HFF-Myc (cell line): ENCODE measurements around the gene ABLIM3.

ENCODE experiments used
- DNase-seq: peaks from one replicate; pipeline ENCODE4 v3.0.0-alpha.2; 2011; ENCODE audit warnings: low read depth; ENCODE audit errors: extremely low read depth
- H3K4me3 ChIP-seq: replicated peaks from 2 replicates; pipeline ENCODE4 v1.5.1; 2011; ENCODE audit warnings: low read depth, mild to moderate bottlenecking, control low read depth, low read length
- CTCF ChIP-seq: IDR thresholded peaks from 2 replicates; pipeline ENCODE4 v1.5.1; 2012; ENCODE audit warnings: mild to moderate bottlenecking, low read depth, low read length, control low read depth; ENCODE audit errors: missing control alignments

ABLIM3 gene

GRCh38 chr5:149154650-149155049, 13.4 kb downstream of the ABLIM3 start:
- no peak for DNase-seq
- no peak overlapping the region for H3K4me3 ChIP-seq
- no peak for TF ChIP-seq CTCF

- DNase-seq, result no peak
- no peak for TF ChIP-seq CTCF
- H3K4me3 ChIP-seq, result no peak overlapping the region
Measured at GRCh38 chr5:149156435-149157083, 15.3 kb downstream of the ABLIM3 start.

GRCh38 chr5:149157330-149157729, 16.0 kb downstream of the ABLIM3 start:
- no peak for DNase-seq
- no peak overlapping the region for H3K4me3 ChIP-seq
- TF ChIP-seq CTCF, result no peak

- no peak for TF ChIP-seq CTCF
- no peak for DNase-seq
- no peak overlapping the region for H3K4me3 ChIP-seq
Measured at GRCh38 chr5:149160291-149160787, 19.0 kb downstream of the ABLIM3 start.

GRCh38 chr5:149161026-149161687, 19.9 kb downstream of the ABLIM3 start:
- no peak for TF ChIP-seq CTCF
- no peak overlapping the region for H3K4me3 ChIP-seq
- DNase-seq, result no peak

- DNase-seq, result no peak
- H3K4me3 ChIP-seq, result no peak overlapping the region
- no peak for TF ChIP-seq CTCF
Measured at GRCh38 chr5:149161850-149162249, 20.6 kb downstream of the ABLIM3 start.
